Medulla oblongata (tissue), 1 donor: ENCODE data around the gene TRPC3.

Experiments
- DNase-seq: peaks from one replicate; pipeline ENCODE4 v3.0.0-alpha.2; 2015; ENCODE audit errors: extremely low spot score

The TRPC3 gene

DNA sequence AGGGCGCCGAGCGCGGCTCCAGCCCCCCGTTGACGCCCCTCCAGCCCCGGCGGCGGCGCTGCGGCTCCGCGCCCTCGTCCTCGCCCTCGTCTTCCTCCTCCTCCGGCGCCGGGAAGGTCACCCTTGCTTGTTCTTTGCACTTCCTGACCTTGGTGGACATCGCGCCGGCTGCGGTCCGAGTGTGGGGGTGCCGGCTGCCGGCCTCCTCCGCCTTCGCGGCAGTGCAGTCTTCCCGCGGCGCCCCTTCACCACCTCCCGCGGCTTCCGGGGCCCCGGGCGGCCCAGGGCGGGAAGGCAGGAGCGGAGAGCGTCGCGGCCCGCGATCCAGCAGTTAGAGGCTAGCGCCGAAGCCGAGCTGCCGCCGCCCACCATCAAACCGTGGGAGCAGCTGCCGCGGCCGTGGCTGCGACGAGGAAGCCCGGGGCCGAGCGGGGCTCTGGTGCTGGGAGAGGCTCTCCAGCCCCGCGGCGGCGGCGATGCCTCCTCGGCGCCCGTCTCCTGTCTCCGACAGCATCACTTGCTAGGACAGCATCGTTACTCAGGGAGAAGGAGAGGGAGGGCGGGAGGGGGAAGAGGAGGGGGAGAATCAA lies at the start of gene TRPC3:
TRPC3 (minus strand) TSS at position 540 of the 590 bp plus-strand sequence; CDS start at position 160, 380 bp downstream.
- DNase-seq, result no peak

DNA sequence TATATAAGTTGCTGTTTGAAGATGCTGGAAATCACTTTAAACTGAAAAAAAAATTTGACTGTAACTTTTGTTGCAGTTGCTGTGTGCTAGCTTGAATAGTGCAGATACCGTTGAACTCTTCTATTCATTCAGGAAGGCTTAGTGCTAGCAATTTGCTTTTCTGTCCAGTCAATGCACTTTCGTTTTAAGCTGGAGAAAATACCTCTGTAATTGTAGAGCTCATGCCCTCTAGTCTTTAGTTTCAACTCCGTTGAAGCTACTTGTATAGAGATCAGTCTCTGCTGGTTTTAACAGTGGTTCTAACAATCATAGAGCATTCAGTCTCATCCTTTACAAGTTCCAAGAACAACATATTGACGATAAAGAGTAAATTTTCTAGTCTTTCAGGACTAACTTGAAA lies 49.0 kb upstream of the TRPC3 start:
- no peak for DNase-seq

DNA sequence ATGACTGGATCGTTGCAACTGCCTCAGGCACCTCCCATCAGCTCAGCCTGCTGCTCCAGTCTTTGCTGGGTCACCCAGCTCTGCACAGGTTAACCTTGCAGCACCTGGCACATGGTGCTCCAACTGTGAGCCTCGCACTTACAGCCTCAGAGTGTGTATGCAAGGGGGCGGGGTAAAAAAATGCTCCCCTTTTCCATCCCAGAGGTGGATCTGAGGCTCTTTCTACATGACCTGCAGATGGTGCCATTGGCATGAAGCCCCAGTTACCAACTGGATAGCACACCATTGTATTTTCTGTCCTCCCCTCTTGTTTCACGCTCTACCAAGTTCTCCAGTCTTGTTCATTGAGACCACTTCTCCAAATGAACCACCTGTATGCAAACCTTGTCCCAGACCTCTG lies 46.2 kb upstream of the TRPC3 start:
- DNase-seq, result no peak

DNA sequence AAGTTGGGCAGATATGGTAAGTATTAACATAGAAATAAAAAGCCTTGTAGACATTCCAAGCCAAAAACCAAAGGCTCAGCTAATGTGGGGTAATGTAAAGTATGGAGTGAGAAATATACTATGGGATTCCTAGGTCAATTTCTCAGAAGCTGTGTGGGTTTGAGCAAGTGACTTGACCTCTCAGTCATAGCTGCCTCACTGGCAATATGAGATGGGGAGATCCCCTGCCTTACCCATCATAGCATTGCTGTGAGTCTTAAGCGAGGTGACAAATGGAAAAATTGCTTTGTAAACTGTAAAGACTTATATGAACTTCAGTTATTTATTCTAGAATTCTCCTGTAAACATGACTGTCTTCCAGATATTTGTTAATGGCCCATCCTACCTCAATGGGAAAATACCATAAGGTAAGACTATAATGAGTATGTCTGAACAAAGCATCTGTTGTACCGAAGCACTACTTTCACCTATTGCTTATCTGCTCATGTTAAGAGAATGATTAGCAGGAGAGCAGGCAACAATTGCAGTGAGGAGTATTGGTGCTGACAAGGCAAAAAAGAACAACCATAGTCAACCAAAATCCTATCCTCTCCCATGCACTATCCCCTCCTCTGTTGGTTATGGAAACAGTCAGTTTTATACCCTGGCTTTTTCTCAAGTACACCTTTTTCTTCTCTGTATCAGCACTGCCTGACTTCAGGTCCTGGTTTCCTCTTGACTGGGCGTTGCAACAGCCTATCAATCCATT lies 44.1 kb upstream of the TRPC3 start:
- DNase-seq, result no peak

DNA sequence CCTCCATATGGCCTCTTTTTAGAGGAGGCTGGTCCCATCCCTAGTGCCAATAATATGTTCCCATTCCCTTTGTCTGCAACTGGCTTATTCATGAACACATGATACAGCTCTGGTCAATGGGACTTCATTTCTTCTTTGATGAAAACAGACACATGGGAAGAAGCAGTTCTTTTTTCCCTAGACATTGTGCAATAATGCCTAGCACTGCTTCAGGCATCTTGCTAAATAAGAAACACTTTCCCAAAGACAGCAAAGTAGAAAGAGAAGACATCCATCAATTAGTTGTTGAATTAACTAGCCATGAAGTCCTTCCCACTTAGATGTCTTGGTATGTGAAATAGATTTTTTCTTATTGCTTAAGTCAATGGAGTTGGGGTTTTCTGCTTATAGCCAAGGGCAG lies 40.1 kb upstream of the TRPC3 start:
- no peak for DNase-seq

DNA sequence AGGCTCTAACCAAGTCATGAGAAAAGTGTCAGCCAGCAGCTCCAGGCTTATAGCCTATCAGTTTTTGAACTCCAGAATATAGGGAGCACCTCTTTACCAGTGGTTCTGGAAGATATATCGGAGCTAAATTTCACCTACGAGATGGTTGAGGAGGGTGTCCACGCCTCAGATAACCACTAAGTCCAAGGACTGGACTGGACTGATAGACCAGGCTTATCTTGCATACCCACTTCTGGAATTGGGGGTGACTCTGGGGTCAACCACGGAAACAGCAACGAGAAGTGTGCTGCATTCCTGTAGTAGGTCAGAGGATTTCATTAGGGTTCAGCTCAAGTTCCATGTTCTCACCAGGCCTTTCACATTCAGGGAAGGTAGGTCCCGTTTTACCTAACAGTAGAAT lies 38.6 kb upstream of the TRPC3 start:
- DNase-seq, result no peak

DNA sequence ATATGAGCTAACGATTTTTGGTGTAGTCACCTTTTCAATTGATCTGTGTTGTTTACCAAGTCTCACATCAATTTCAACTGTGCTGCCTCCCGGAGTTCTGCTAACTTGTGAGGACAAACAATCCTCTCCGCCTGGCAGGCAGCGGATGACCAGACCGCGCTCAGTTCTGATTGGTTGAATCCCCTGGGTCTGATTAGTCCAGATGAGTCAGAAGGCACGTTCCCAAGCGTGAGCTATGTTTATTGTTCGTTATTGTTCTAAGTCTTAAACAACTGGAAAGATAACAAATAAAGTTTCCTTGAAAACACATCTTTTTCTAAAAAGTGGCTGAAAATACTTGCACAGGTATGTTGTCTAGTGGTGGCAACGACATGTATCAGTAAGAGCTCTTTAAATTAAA lies 37.9 kb upstream of the TRPC3 start:
- no peak for DNase-seq

DNA sequence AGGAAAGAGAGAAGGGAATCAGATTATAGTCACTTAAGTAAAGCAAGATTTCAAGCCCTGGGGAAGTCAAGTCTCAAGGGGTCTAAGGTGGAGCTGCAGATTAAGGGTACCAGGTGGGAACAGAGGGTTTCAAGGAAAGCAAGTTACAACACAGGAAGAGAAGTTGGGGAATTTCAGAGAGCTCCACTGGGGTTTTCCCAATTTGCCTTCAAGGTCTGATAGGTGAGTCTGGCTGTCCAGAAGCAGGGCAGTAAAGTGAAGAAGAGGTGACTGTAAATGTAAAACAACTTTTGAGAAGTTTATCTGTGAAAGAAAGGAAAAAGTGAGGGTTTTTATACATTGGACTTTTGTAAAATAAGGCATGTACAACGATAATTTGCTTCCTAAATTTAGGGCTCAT lies 37.1 kb upstream of the TRPC3 start:
- no peak for DNase-seq

DNA sequence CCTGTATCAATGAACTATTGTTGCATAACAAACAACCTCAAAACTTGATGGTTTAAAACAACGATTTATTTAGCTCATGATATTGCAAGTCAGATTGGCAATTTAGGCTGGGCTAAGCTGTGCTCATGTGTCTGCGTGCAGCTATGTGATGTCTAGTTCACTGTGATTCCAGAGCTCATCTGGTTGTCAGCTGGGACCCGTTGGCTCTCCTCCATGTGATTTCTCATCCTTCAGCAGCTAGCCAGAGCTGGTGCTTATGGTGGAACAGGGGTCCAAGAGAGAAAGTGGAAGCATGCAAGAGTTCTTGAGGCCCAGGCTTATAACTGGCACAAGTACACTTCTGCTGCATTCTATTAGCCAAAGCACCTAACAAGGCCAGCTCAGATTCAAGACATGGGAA lies 28.8 kb upstream of the TRPC3 start:
- peak; percentile 6 for DNase-seq

DNA sequence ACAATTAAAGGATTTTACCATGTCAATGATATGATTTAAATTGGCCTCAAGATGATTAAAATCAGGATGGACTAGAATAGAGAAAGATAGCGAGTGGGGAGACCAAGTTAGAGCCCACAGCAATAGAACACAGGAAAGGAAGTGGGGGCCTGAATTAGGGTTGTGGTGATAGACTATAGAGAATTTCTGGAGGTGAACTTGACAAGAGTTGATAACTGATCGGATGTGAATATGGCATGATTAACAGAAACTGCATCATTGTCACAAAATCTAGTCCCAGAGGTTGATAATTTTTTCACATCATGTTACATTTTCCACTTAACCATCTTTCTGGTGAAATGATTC lies 26.3 kb upstream of the TRPC3 start:
- no peak for DNase-seq

DNA sequence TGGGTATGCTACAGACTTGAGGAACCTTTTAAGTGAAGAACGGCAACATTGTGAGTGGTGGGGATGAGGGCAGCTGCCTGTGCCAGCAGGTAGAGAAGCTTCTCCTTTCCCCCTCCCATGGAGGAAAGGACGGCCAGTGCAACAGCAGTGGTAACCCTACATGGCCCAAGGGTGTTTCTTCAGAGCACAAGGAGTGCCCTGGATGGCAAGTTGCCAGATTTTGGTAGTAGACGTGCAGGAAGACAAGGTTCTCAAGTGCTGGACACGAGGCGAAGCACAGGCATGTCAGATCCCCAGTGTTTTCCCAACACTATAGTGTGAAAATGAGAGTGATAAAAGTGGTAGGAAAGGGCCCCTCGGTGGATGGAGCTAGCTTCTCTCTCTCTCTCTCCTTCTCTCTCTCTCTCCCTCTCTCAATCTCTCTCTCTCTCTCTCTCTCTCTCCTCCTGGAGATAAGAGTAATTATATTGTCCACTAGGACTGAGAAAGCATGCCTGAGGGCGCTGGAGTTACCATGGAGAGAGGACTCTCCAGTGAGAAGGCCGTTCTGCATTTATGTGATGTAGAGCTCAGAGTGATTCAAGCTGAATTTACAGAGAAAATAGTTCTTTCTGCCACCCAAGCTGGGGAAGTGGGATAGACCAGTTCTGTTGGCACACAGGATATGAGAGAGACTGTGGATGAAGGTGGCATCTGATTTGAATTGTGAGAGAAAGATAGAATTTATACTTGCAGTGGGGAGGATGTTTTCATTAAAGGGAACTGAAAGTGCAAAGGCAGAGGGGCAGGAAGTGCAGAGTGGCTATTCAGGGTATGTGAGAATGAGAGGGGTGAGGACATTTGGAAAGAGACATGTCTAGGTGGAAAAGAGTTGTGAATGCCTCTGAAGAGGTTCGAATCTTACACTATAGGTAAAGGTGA lies 25.7 kb upstream of the TRPC3 start:
- DNase-seq, result peak; percentile 36

DNA sequence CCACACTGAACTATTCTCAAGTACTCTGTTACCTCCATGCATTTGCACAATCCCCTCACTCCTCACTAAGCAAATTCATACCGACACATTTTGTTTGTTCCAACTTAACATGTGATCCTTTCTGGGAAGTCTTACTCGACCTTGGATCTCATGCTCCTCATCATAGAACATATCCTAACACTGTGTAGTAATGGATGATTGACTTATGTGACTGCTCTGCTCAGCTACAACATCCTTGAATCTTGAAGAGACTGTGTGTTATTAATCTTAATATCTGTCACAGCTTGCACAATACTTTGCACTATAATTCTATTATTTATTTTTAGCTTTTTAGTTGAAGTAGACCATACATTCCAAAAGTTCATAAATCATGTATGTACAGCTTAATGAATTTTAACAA lies 23.9 kb upstream of the TRPC3 start:
- DNase-seq, result no peak

DNA sequence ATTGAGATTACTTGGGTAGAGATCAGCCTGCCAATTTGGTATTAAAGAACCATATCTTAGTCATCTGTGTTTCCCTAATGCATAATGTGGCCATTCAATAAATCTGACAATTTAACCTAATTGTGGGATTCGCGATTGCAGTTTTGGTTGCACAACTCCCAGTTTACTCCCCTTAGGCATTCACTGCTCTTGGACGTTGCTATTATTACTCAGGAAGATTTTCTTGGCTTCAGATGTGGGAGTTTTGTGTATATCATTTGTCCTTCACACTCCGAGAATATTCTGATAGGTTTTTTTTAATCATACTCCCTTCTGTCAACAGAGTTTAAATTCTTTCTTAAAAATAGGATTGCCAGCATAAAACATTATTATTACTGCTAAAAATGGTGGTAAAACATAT lies 22.0 kb upstream of the TRPC3 start:
- DNase-seq, result no peak

DNA sequence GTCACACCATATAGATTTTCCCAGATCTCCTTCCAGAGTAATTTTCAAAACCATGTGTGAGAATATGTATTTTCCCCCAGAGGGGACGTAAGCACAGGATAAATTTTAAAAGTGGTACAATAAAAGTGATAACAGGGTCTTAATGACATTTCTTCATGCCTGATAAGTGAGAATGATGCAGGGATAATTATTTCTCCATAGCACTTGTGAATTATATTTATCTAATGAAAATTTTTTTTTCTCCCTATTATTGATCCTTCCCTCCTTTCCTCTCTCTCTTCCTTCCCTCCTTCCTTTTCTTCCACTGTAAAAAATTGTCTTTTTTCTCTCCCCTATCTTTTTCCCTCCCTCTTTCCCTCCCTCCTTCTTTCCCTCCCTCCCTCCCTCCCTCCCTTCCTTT lies 17.0 kb upstream of the TRPC3 start:
- DNase-seq, result no peak

DNA sequence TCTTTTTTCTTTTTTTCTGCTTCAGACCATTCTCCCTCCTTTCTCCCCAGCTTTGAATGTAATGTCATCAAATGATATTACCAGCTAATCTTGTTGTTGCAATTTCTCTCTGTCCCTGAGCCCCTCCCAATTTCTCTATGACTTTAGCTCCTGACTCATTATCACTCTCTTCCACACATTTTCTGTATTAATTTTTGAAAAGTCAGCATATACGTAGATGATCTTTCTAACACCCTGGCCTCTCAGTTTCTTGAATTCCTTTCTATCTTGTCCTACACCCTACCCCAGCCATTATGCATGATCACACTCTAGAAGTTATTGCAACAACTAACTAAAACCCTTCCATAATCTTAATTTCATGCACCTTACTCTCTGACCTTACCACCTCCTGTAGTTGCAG lies 13.1 kb upstream of the TRPC3 start:
- DNase-seq, result no peak

DNA sequence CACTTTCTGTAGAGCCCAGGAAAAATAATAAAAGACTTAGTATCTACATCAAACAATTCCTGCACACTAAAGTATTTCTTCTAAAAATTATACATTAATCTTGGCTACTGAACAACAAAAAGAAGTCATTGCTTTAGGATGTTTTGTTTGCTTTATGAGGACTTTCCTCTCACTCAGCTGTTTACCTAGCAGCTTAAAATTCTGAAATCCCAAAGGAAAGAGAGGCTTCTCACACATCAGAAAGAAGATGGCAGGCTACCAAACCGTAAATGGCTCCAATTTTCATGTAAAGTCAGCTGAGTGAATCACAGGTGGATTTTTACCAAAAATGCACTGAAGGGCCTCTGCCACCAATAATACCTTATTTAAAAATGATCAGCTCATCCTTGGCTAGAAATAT lies 9.0 kb upstream of the TRPC3 start:
- DNase-seq, result no peak

DNA sequence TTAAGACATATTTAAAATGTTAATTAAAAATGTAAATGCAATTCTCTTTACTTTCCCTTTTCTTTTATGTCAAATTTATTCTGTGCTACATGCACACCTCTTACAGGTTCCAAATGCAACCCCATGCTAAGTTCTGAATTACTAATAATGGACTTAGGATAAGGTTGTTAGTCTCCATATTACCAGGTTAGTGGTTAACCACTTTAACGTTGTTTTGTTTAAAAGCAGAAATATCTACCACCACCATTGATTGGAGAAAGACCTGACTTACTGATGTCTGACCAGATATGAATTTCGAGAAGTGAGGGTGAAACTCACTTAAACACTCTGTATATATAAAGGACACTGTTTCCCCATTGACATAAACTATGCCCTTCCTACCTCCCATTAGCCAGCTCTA lies 6.9 kb upstream of the TRPC3 start:
- DNase-seq, result no peak

DNA sequence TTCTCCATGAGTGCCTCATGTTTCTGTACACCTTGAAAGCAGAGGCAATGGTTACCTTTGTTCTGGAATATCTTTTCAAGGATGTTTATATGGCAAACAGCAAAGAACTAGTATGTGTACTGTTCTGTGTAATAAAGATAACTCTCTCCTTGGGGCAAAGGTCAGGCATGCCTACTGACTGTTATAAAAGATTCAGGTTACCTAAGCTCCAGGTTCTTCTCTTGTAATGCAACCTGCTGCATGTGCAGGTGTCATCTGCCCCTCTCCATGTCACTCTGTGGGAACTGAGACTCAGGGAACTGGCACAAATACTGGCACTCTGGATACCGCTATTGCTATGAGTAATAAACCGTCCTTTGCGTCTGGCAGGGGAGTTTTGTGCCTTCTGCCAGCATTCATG lies 5.4 kb upstream of the TRPC3 start:
- DNase-seq, result no peak

DNA sequence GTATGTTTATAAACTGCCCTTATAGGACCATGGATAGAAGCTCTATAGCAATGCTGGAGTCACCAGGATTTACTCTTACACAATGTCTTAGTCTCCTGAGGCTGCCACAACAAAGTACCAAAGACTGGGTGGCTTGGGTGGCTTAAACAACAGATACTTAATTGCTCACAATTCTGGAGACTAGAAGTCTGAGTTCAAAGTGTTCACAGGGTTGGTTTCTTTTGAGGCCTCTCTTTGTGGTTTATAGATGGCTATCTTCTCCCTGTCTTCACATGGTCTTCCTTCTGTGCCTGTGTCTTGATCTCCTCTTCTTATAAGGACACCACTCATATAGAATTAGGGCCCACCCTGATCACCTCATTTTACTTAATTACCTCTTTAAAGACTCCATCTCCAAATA lies 2.0 kb upstream of the TRPC3 start:
- no peak for DNase-seq

DNA sequence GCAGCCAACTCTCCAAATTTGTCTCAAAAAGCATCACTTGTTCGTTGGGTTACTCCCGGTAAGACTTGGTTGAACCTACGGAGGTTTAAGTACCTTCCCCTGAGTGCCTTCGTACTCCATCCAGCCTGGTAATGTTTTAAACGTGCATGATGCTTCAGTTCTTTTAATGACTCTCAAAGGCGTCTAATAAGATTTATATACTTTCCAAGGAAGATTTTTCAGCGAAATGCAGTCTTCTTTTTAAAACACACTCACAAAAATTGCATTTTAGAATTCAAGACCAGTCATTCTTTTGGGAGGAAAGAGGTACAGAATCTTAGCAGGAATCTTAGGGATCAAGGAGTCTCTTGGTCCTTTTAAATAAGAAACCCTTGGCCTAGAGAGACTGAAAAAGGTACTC lies 430 bp upstream of the TRPC3 start:
- no peak for DNase-seq

DNA sequence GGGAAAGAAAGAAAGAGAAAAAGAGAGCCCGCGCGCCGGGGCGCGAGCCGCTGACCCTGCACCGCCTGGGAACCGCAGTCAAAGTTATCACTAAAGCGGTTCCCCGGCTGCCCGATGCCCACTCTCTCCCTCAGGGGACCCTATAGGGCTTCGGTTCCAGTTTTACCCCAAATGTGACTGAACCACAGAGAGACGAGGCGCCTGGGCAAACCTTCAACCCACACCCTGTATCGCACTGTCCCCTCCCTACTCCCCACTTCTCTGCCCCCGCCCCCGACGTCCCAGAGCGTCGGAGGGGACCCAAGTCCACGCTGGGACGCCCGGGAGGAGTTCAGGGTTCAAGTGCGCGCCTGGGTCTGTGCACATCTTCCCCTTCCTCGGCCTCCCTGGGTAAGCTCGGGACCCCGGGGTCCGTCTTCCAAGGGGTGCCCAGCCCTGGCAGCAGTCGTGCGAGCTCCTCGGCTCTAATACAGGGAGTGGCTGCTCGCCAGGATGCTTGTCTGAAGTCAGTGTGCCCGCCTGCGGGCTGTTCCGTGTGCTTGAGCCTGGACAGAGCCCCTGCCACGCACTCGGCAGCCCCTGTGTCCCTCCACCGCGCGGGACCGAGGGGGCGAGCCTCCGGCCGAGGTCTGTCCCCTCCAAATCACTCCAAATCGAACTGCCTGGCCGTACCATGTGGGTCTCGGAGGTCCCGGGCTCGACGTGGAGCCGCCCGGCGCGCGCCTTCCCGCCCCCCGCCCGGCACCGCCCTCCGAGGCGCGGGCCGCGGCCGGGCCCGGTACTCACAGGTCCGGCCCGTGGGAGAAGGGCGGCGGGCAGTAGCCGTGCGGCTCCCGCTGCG lies 960 bp downstream of the TRPC3 start:
- no peak for DNase-seq

DNA sequence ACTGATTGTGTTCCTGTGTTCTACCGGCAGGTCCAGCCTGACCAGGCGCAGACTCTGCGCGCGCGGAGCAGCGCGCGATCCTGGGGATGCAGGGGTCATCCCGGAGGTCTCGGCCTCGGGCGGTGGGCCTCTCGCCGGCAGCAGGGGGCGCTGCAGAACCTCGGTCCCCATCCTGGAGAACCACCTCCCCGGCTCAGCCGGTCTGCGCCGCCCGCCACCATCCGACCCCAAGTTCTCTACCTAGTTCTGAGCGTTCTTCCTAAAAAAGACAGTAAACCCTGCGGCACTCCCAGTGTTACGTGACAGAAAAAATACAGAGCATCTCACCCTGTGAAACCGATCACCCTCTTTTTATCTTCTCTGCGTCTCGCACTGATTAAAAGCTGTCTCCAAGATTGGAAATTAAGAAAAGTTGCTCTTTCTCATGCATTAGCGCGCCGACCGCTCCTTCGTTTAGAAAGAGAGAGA lies 1.6 kb downstream of the TRPC3 start:
- DNase-seq, result peak; percentile 72
